ENCODE results near the gene SELL. TPM values are rescaled to one million over a fixed set of nuclear protein-coding genes. Genes with fewer than 3 reads are reported as not detected.
"Not testable (repeated sequence)": the region's sequence is repeated elsewhere in the genome, so short reads cannot be mapped to it uniquely, and the experiment has no call there.

SELL gene
- total and polyA plus RNA-seq, 10 of the 15 experiments (the other 5 are each of a cell fraction or from before 2014, with no cell fraction given), result 31.8 to 66.0 (median 50.9) TPM

- H3K4me3 ChIP-seq; H3K79me2 ChIP-seq (ENCODE audit: control insufficient read depth, insufficient read depth, low read length); H3K4me2 ChIP-seq (ENCODE audit: control insufficient read depth, insufficient read depth); BruUV-seq (replicated peaks); H4K20me1 ChIP-seq (ENCODE audit: control insufficient read depth, insufficient read depth); H3K27ac ChIP-seq (ENCODE audit: control insufficient read depth, insufficient read depth); FAIRE-seq; ATAC-seq; intact Hi-C loops (cut with micrococcal nuclease; ENCODE audit: unreplicated experiment); H3K9me3 ChIP-seq (replicated peaks; ENCODE audit: control insufficient read depth, insufficient read depth, low read length); in situ Hi-C loops (cut with MboI); H3K9ac ChIP-seq (ENCODE audit: control insufficient read depth, insufficient read depth, low read length); DNase-seq (ENCODE audit: low read depth, low spot score); H3K27me3 ChIP-seq (replicated peaks in 1 of 2; ENCODE audit: control insufficient read depth in 2 of 2, insufficient read depth in 2 of 2, low read length in 1 of 2); H3K36me3 ChIP-seq (ENCODE audit: control insufficient read depth in 2 of 2, insufficient read depth in 2 of 2, low read length in 1 of 2): not testable (repeated sequence)
- ChIA-PET SMC1A (ENCODE audit: uncharacterized antibody, unreplicated experiment) (interaction anchor here (0.5 to 11.1 kb wide), 6 partner anchors 10 to 137 kb away, joined by 3 to 176 read pairs (median 14); no protein-coding TSS in a partner anchor), POLR2A (interaction anchor here (5.8 kb wide), 1 partner anchor 10 kb away, joined by 64 read pairs; no protein-coding TSS in a partner anchor), RAD21 (ENCODE audit: unreplicated experiment) (interaction anchor here (1.2 to 6.0 kb wide), 3 partner anchors 9 to 210 kb away, joined by 3 to 71 read pairs (median 22); partner anchors contain the start of gene SCYL3), CTCF (interaction anchor here (1.4 to 9.7 kb wide), 4 partner anchors 11 to 81 kb away, joined by 4 to 125 read pairs (median 11); no protein-coding TSS in a partner anchor)
- H2AFZ ChIP-seq (ENCODE audit: control insufficient read depth, low read depth, low read length), result peak overlapping the region; percentile 10; the same call in 1 of the 2 replicates
- WGBS (ENCODE audit: insufficient coverage, insufficient replicate concordance, low lambda C conversion rate, missing lambda C conversion rate), result 73% methylated on average over 4 of the region's 4 CpGs
- H3K4me1 ChIP-seq (ENCODE audit: control insufficient read depth, insufficient read depth, low read length), result peaks cover 38% of the 10 kb centered on the region
Measured at GRCh38 chr1:169683168-169683567, 28.3 kb downstream of the SELL start.

DNA sequence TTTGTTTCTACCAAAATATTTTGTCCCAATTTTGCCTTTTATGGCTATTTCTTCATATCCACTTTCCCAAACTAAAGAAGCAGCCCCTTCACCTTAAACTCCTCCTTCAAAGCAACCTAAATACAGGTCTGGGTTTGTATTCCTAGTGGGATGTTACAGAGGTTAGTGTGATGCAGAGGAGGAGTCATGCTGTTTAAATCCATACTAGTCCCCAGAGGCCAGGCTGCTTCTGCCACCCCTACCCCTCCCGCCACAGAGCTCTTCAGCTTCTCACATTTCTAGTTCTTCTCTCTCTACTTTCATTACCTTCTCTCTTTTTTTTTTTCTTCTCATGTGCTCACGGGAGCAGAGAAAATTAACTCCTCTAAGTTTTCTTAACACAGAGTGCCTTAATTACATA, 29.3 kb downstream of the SELL start:
- ATAC-seq (peak; percentile 47), DNase-seq (ENCODE audit: low read depth, low spot score) (no peak), FAIRE-seq (no peak)
- in situ Hi-C loops (cut with MboI), result no loop called here
- Histone ChIP-seq H3K27me3 (replicated peaks in 1 of 2; ENCODE audit: control insufficient read depth in 2 of 2, insufficient read depth in 2 of 2, low read length in 1 of 2) (no peaks in the 10 kb centered on the region), H3K4me3 (no peak overlapping the region), H4K20me1 (ENCODE audit: control insufficient read depth, insufficient read depth) (no peaks in the 10 kb centered on the region), H3K4me1 (ENCODE audit: control insufficient read depth, insufficient read depth, low read length) (peaks cover 44% of the 10 kb centered on the region), H3K79me2 (ENCODE audit: control insufficient read depth, insufficient read depth, low read length) (no peaks in the 10 kb centered on the region), H3K9ac (ENCODE audit: control insufficient read depth, insufficient read depth, low read length) (no peak overlapping the region), H3K27ac (ENCODE audit: control insufficient read depth, insufficient read depth) (peak overlapping the region; percentile 67; the same call in 1 of the 2 replicates), H3K4me2 (ENCODE audit: control insufficient read depth, insufficient read depth) (peak overlapping the region; percentile 54), H2AFZ (ENCODE audit: control insufficient read depth, low read depth, low read length) (peak overlapping the region; percentile 75), H3K36me3 (ENCODE audit: control insufficient read depth in 2 of 2, insufficient read depth in 2 of 2, low read length in 1 of 2) (no peaks in the 10 kb centered on the region), H3K9me3 (replicated peaks; ENCODE audit: control insufficient read depth, insufficient read depth, low read length) (no peaks in the 10 kb centered on the region; the same call in 2 of the 3 replicates)
- ChIA-PET SMC1A (ENCODE audit: uncharacterized antibody, unreplicated experiment) (interaction anchor here (0.7 to 11.1 kb wide), 13 partner anchors 11 to 1340 kb away, joined by 3 to 176 read pairs (median 9); no protein-coding TSS in a partner anchor), CTCF (interaction anchor here (0.8 to 9.7 kb wide), 9 partner anchors 9 to 209 kb away, joined by 3 to 125 read pairs (median 4); no protein-coding TSS in a partner anchor), RAD21 (ENCODE audit: unreplicated experiment) (interaction anchor here (0.7 to 6.0 kb wide), 11 partner anchors 10 to 381 kb away, joined by 3 to 71 read pairs (median 3); partner anchors contain the start of genes F5 and SCYL3), POLR2A (interaction anchor here (0.7 to 5.8 kb wide), 2 partner anchors 11 to 212 kb away, joined by 3 to 64 read pairs; partner anchors contain the start of gene SCYL3)
- no TSS peak for BruUV-seq (replicated peaks)
- TF ChIP-seq MEF2B (IDR thresholded peaks at IDR 0.05; ENCODE audit: partially characterized antibody, poor library complexity, severe bottlenecking), result peak; percentile 55
- peak; percentile 32 to 41; a peak in 2 of 4 replicates for TF ChIP-seq BHLHE40 (IDR thresholded peaks at IDR 0.05; ENCODE audit: borderline replicate concordance in 1 of 2, low read depth in 2 of 2, low read length in 1 of 2)
- no peak for TF ChIP-seq SUZ12 (IDR thresholded peaks at IDR 0.05; ENCODE audit: unreplicated experiment)
- TF ChIP-seq RAD51 (IDR thresholded peaks at IDR 0.05), result no peak
- 0 out of 2 replicates have a peak, but pooled peaks have one; percentile 11 for TF ChIP-seq ZBTB33 (IDR thresholded peaks at IDR 0.05)
- TF ChIP-seq TAF1 (IDR thresholded peaks at IDR 0.05; ENCODE audit: borderline replicate concordance, low read depth, low read length), result no peak
- WGBS (ENCODE audit: insufficient coverage, insufficient replicate concordance, low lambda C conversion rate, missing lambda C conversion rate), result 0% methylated on average over 2 of the region's 2 CpGs
- intact Hi-C loops (cut with micrococcal nuclease; ENCODE audit: unreplicated experiment), result no loop called here

All from GM12878 (cell line).